ENCODE measurements around the gene CANT1.
"Not testable (repeated sequence)": the region's sequence is repeated elsewhere in the genome, so short reads cannot be mapped to it uniquely, and the experiment has no call there.

The CANT1 gene

GRCh38 chr17:78976907-78977680 is 32.5 kb downstream of the CANT1 start:
- no peak for DNase-seq (ENCODE audit: low spot score)

- no peak for DNase-seq (ENCODE audit: low spot score)
These were observed 34.7 kb downstream of the CANT1 start for GRCh38 chr17:78974635-78975591.

GRCh38 chr17:78973792-78974520 is 35.6 kb downstream of the CANT1 start:
- no peak for DNase-seq (ENCODE audit: low spot score)

- DNase-seq (ENCODE audit: low spot score): no peak
These were observed 36.4 kb downstream of the CANT1 start for GRCh38 chr17:78973196-78973595.

- DNase-seq (ENCODE audit: low spot score): no peak
These were observed 37.0 kb downstream of the CANT1 start for GRCh38 chr17:78972507-78973105.

GRCh38 chr17:78971756-78972506 is 37.6 kb downstream of the CANT1 start:
- DNase-seq (ENCODE audit: low spot score): no peak

GRCh38 chr17:78970834-78971755 is 38.5 kb downstream of the CANT1 start:
- DNase-seq (ENCODE audit: low spot score): peak; percentile 95

GRCh38 chr17:78969865-78970264 is 39.7 kb downstream of the CANT1 start:
- no peak for DNase-seq (ENCODE audit: low spot score)

- DNase-seq (ENCODE audit: low spot score): no peak
These were observed 41.7 kb downstream of the CANT1 start for GRCh38 chr17:78967782-78968362.

- no peak for DNase-seq (ENCODE audit: low spot score)
These were observed 42.5 kb downstream of the CANT1 start for GRCh38 chr17:78966910-78967600.

- DNase-seq (ENCODE audit: low spot score): no peak
These were observed 43.3 kb downstream of the CANT1 start for GRCh38 chr17:78966123-78966813.

GRCh38 chr17:78965491-78965924 is 44.1 kb downstream of the CANT1 start:
- DNase-seq (ENCODE audit: low spot score): no peak

- DNase-seq (ENCODE audit: low spot score): no peak
These were observed 46.2 kb downstream of the CANT1 start for GRCh38 chr17:78963378-78963777.

GRCh38 chr17:78962984-78963348 is 46.6 kb downstream of the CANT1 start:
- DNase-seq (ENCODE audit: low spot score): not testable (repeated sequence)

GRCh38 chr17:78962345-78962983 is 47.1 kb downstream of the CANT1 start:
- peak; percentile 87 for DNase-seq (ENCODE audit: low spot score)

- DNase-seq (ENCODE audit: low spot score): no peak
These were observed 48.0 kb downstream of the CANT1 start for GRCh38 chr17:78961571-78961970.

GRCh38 chr17:78960928-78961327 is 48.6 kb downstream of the CANT1 start:
- DNase-seq (ENCODE audit: low spot score): no peak

GRCh38 chr17:78959803-78960202 is 49.8 kb downstream of the CANT1 start:
- DNase-seq (ENCODE audit: low spot score): no peak

All from HuH-7 (cell line).